ENCODE measurements around the gene OPN1SW. TPM values are rescaled to one million over a fixed set of nuclear protein-coding genes. Genes with fewer than 3 reads are reported as not detected.
A peak's percentile ranks its signal among the peaks of the same experiment; 100 is the strongest.

Gene OPN1SW
- total RNA-seq, 1 donor from 2014 or later, result not detected

- no peaks in the 10 kb centered on the region for H3K27me3 ChIP-seq
- TF ChIP-seq CTCF (IDR thresholded peaks at IDR 0.05), result no peak
- peaks cover 19% of the 10 kb centered on the region for H3K4me1 ChIP-seq
- H3K4me3 ChIP-seq, result no peak overlapping the region
- no peak for DNase-seq
- intact Hi-C loops (cut with DNase I), result no loop called here
- H3K36me3 ChIP-seq, result peaks cover 14% of the 10 kb centered on the region
- peak; percentile 64 for ATAC-seq
- H3K27ac ChIP-seq, result no peak overlapping the region
- H3K9me3 ChIP-seq, result no peaks in the 10 kb centered on the region
Observed at GRCh38 chr7:128744366-128744905, 31.2 kb downstream of the OPN1SW start.

- H3K4me3 ChIP-seq, result no peak overlapping the region
- peak overlapping the region; percentile 3 for H3K27ac ChIP-seq
- no peaks in the 10 kb centered on the region for H3K27me3 ChIP-seq
- H3K36me3 ChIP-seq, result peaks cover 2% of the 10 kb centered on the region
- no peaks in the 10 kb centered on the region for H3K9me3 ChIP-seq
- no peak for TF ChIP-seq CTCF (IDR thresholded peaks at IDR 0.05)
- ATAC-seq (no peak), DNase-seq (no peak)
- H3K4me1 ChIP-seq, result peaks cover 23% of the 10 kb centered on the region
- intact Hi-C loops (cut with DNase I), result no loop called here
Observed at GRCh38 chr7:128743112-128743772, 32.4 kb downstream of the OPN1SW start.

GRCh38 chr7:128742206-128742605, 33.4 kb downstream of the OPN1SW start:
- no peak for TF ChIP-seq CTCF (IDR thresholded peaks at IDR 0.05)
- no peak overlapping the region for H3K27ac ChIP-seq
- no peak for DNase-seq

GRCh38 chr7:128741491-128741890, 34.1 kb downstream of the OPN1SW start:
- intact Hi-C loops (cut with DNase I), result no loop called here
- no peak for TF ChIP-seq CTCF (IDR thresholded peaks at IDR 0.05)
- Histone ChIP-seq H3K27me3 (no peaks in the 10 kb centered on the region), H3K4me1 (peaks cover 25% of the 10 kb centered on the region), H3K27ac (no peak overlapping the region), H3K4me3 (no peak overlapping the region), H3K9me3 (no peaks in the 10 kb centered on the region), H3K36me3 (no peaks in the 10 kb centered on the region)
- DNase-seq, result no peak
- ATAC-seq, result no peak

More at GRCh38 chr7:128742206-128742605, 33.4 kb downstream of the OPN1SW start:
- Histone ChIP-seq H3K36me3 (no peaks in the 10 kb centered on the region), H3K27me3 (no peaks in the 10 kb centered on the region), H3K4me1 (peaks cover 25% of the 10 kb centered on the region), H3K9me3 (no peaks in the 10 kb centered on the region), H3K4me3 (no peak overlapping the region)
- intact Hi-C loops (cut with DNase I), result no loop called here
- ATAC-seq, result no peak

GRCh38 chr7:128740996-128741395, 34.6 kb downstream of the OPN1SW start:
- H3K4me1 ChIP-seq, result peaks cover 25% of the 10 kb centered on the region
- ATAC-seq, result no peak
- intact Hi-C loops (cut with DNase I), result no loop called here

More at GRCh38 chr7:128740996-128741395, 34.6 kb downstream of the OPN1SW start:
- no peak for TF ChIP-seq CTCF (IDR thresholded peaks at IDR 0.05)
- no peaks in the 10 kb centered on the region for H3K9me3 ChIP-seq
- H3K4me3 ChIP-seq, result peak overlapping the region; percentile 98
- H3K27me3 ChIP-seq, result no peaks in the 10 kb centered on the region
- H3K27ac ChIP-seq, result no peak overlapping the region
- DNase-seq, result no peak
- no peaks in the 10 kb centered on the region for H3K36me3 ChIP-seq

Data from upper lobe of right lung (tissue), 1 donor.